Peyer's patch (tissue), 4 donors: Measurements from ENCODE around the gene LMTK2.

Experiments used
- POLR2A ChIP-seq, 2 donors: fragments of 450-650 bp; IDR thresholded peaks; one replicate each; pipeline ENCODE4 v1.5.1; 2017; ENCODE audit warnings: antibody characterized with exemption in 2 of 2, mild to moderate bottlenecking in 2 of 2, moderate library complexity in 2 of 2
- TF ChIP-seq, protein P1 (sequence below), 6 experiments: fragments of 450-650 bp in 4 of 6; fragments of 200-600 bp in 2 of 6; sonication (generic) in 1 of 6; IDR thresholded peaks; one replicate each; pipeline ENCODE4 v1.5.1; 2017 to 2019; ENCODE audit warnings: antibody characterized with exemption in 6 of 6, mild to moderate bottlenecking in 3 of 6, moderate library complexity in 1 of 6

DNA sequence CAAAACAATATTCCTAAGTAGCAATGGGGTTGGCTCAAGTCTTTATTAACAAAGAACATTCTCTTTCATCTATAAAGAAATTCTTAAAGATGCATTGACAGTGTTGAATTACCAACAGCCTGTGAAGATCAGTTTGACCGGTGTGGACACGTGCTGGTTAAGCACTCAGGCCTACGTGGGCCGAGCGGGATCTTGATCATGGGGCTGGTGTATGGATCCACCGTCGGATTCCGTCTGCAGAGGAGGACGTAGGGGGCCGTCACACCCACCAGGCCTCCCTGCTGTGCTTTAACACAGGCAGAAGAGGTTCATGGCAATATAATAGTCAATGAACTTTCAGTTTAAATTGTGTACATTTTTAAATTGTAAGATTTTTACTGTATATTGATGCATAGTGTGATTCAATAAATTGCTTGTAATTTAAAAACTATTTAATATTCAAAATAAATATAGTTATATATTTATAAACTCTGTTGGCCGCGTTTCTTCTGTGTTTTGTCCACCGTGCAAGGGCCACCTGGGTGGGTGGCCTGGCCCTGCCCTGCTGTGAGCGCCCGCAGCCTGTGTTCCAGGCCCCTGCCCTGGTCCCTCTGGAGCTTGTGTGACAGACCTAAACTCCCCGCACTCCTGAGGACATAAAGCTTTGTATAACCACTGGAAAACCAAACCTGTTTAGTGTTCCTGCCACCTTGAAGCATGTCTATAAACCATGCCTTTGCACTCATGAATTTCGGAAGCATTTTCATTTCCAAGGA lies 102.7 kb downstream of the LMTK2 start:
- TF ChIP-seq, protein P1, sequence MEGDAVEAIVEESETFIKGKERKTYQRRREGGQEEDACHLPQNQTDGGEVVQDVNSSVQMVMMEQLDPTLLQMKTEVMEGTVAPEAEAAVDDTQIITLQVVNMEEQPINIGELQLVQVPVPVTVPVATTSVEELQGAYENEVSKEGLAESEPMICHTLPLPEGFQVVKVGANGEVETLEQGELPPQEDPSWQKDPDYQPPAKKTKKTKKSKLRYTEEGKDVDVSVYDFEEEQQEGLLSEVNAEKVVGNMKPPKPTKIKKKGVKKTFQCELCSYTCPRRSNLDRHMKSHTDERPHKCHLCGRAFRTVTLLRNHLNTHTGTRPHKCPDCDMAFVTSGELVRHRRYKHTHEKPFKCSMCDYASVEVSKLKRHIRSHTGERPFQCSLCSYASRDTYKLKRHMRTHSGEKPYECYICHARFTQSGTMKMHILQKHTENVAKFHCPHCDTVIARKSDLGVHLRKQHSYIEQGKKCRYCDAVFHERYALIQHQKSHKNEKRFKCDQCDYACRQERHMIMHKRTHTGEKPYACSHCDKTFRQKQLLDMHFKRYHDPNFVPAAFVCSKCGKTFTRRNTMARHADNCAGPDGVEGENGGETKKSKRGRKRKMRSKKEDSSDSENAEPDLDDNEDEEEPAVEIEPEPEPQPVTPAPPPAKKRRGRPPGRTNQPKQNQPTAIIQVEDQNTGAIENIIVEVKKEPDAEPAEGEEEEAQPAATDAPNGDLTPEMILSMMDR (IDR thresholded peaks at IDR 0.05): no peak
- TF ChIP-seq POLR2A (IDR thresholded peaks at IDR 0.05): no peak
